SK-N-SH treated with all-trans-retinoic acid at 6 μM for 48 hours (cell line): ENCODE measurements around the gene VANGL1.

Experiments used
- ATAC-seq: fragments of 200-7000 bp; cut with Tn5 transposase; 3 replicates; pipeline ENCODE4 v1.9.1; 2020; ENCODE audit warnings: mild to moderate bottlenecking, moderate library complexity
- BACH2 ChIP-seq: fragments of 250-450 bp; sonication (Bioruptor Pico); IDR thresholded peaks from 2 replicates; pipeline ENCODE4 v1.9.0; 2021; ENCODE audit warnings: mild to moderate bottlenecking, borderline replicate concordance
- CSDC2 ChIP-seq: fragments of 250-450 bp; sonication (Bioruptor Pico); IDR thresholded peaks from 2 replicates; pipeline ENCODE4 v1.5.0; 2020; ENCODE audit warnings: mild to moderate bottlenecking, moderate library complexity
- ESRRG ChIP-seq: fragments of 250-450 bp; sonication (Bioruptor Pico); IDR thresholded peaks from 2 replicates; pipeline ENCODE4 v1.6.1; 2021; ENCODE audit warnings: mild to moderate bottlenecking
- GLIS3 ChIP-seq: fragments of 250-450 bp; sonication (Bioruptor Pico); IDR thresholded peaks from 2 replicates; pipeline ENCODE4 v1.5.0; 2020; ENCODE audit warnings: mild to moderate bottlenecking, moderate library complexity
- ISL1 ChIP-seq: fragments of 250-450 bp; sonication (Bioruptor Pico); IDR thresholded peaks from 2 replicates; pipeline ENCODE4 v2.1.2; 2022; ENCODE audit warnings: mild to moderate bottlenecking, moderate library complexity
- OSR1 ChIP-seq: fragments of 250-450 bp; sonication (Bioruptor Pico); IDR thresholded peaks from 2 replicates; pipeline ENCODE4 v1.8.0; 2022; ENCODE audit warnings: moderate library complexity, mild to moderate bottlenecking, inconsistent platforms
- PATZ1 ChIP-seq: fragments of 250-450 bp; sonication (Bioruptor Pico); IDR thresholded peaks from 2 replicates; pipeline ENCODE4 v1.8.0; 2020; ENCODE audit warnings: mild to moderate bottlenecking, moderate library complexity, borderline replicate concordance
- POU6F1 ChIP-seq: fragments of 250-450 bp; sonication (Bioruptor Pico); IDR thresholded peaks from 2 replicates; pipeline ENCODE4 v1.8.0; 2021; ENCODE audit warnings: low read depth, mild to moderate bottlenecking, moderate library complexity, borderline replicate concordance
- PPARA ChIP-seq: fragments of 250-450 bp; sonication (Bioruptor Pico); IDR thresholded peaks from 2 replicates; pipeline ENCODE4 v1.5.0; 2020; ENCODE audit warnings: mild to moderate bottlenecking, borderline replicate concordance
- RARB ChIP-seq: fragments of 250-450 bp; sonication (Bioruptor Pico); IDR thresholded peaks from 2 replicates; pipeline ENCODE4 v1.8.0; 2021; ENCODE audit warnings: mild to moderate bottlenecking, moderate library complexity
- SNAI2 ChIP-seq: fragments of 250-450 bp; sonication (Bioruptor Pico); IDR thresholded peaks from 2 replicates; pipeline ENCODE4 v1.5.0; 2020; ENCODE audit warnings: mild to moderate bottlenecking, moderate library complexity
- TCF4 ChIP-seq: fragments of 250-450 bp; sonication (Bioruptor Pico); IDR thresholded peaks from 2 replicates; pipeline ENCODE4 v1.8.0; 2021; ENCODE audit warnings: mild to moderate bottlenecking, moderate library complexity, borderline replicate concordance
- TOX ChIP-seq: fragments of 250-450 bp; sonication (Bioruptor Pico); IDR thresholded peaks from 2 replicates; pipeline ENCODE4 v1.8.0; 2021; ENCODE audit warnings: mild to moderate bottlenecking, moderate library complexity, borderline replicate concordance
- ZC3H10 ChIP-seq: fragments of 250-450 bp; sonication (Bioruptor Pico); IDR thresholded peaks from 2 replicates; pipeline ENCODE4 v1.5.1; 2021; ENCODE audit warnings: mild to moderate bottlenecking, moderate library complexity
- ZFP3 ChIP-seq: fragments of 250-450 bp; sonication (Bioruptor Pico); IDR thresholded peaks from 2 replicates; pipeline ENCODE4 v1.5.0; 2020; ENCODE audit warnings: mild to moderate bottlenecking, moderate library complexity
- ZFP30 ChIP-seq: fragments of 450-650 bp; formaldehyde crosslinking; IDR thresholded peaks from 2 replicates; pipeline ENCODE4 v1.5.0; 2022; ENCODE audit warnings: mild to moderate bottlenecking, moderate library complexity
- ZNF70 ChIP-seq: fragments of 450-650 bp; formaldehyde crosslinking; IDR thresholded peaks from 2 replicates; pipeline ENCODE4 v1.5.0; 2020; ENCODE audit warnings: mild to moderate bottlenecking, moderate library complexity
- ZNF8 ChIP-seq: fragments of 450-650 bp; formaldehyde crosslinking; IDR thresholded peaks from 2 replicates; pipeline ENCODE4 v1.5.0; 2020; ENCODE audit warnings: mild to moderate bottlenecking, moderate library complexity
- TF ChIP-seq, protein P1 (sequence below): fragments of 250-450 bp; sonication (Bioruptor Pico); IDR thresholded peaks from 2 replicates; pipeline ENCODE4 v1.5.1; 2020; ENCODE audit warnings: low read depth, mild to moderate bottlenecking, moderate library complexity
- TF ChIP-seq, protein P2 (sequence below): fragments of 250-450 bp; sonication (Bioruptor Pico); IDR thresholded peaks from 2 replicates; pipeline ENCODE4 v1.5.0; 2020; ENCODE audit warnings: mild to moderate bottlenecking, moderate library complexity
- TF ChIP-seq, protein P3 (sequence below): fragments of 250-450 bp; sonication (Bioruptor Pico); IDR thresholded peaks from 2 replicates; pipeline ENCODE4 v1.5.1; 2021; ENCODE audit warnings: mild to moderate bottlenecking, moderate library complexity

VANGL1 gene

DNA sequence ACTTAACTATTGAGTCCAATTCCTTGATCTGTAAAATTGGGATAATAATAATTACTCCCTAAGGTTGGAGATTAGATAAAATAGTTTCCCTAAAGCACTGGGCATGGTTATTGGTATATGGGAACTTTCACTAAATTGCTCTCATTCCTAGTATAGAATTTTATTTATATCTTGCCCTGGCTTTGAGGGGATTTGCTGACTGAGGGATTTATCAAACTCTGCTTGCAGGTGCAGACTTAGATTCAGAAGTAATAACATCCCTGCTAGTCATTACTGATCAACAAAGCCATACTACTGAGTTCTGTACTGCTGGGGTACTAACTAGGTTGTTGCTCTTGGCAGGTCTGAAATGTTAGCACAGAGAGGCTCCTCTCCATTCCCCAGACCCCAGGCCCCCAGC is 84.8 kb downstream of the VANGL1 start (continued):
- TF ChIP-seq ESRRG (CRISPR knock-in tag) (no peak), ZNF70 (no peak), BACH2 (CRISPR knock-in tag) (no peak)
- TF ChIP-seq, protein P1, sequence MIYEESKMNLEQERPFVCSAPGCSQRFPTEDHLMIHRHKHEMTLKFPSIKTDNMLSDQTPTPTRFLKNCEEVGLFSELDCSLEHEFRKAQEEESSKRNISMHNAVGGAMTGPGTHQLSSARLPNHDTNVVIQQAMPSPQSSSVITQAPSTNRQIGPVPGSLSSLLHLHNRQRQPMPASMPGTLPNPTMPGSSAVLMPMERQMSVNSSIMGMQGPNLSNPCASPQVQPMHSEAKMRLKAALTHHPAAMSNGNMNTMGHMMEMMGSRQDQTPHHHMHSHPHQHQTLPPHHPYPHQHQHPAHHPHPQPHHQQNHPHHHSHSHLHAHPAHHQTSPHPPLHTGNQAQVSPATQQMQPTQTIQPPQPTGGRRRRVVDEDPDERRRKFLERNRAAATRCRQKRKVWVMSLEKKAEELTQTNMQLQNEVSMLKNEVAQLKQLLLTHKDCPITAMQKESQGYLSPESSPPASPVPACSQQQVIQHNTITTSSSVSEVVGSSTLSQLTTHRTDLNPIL: no peak

- no peak for ATAC-seq
- TF ChIP-seq ESRRG (CRISPR knock-in tag): no peak
- TF ChIP-seq ZNF70: no peak
- TF ChIP-seq ZFP3 (CRISPR knock-in tag): no peak
- TF ChIP-seq, protein P1: no peak
- TF ChIP-seq ZC3H10 (CRISPR knock-in tag): no peak
- TF ChIP-seq CSDC2 (CRISPR knock-in tag): no peak
- no peak for TF ChIP-seq RARB
- TF ChIP-seq, protein P2, sequence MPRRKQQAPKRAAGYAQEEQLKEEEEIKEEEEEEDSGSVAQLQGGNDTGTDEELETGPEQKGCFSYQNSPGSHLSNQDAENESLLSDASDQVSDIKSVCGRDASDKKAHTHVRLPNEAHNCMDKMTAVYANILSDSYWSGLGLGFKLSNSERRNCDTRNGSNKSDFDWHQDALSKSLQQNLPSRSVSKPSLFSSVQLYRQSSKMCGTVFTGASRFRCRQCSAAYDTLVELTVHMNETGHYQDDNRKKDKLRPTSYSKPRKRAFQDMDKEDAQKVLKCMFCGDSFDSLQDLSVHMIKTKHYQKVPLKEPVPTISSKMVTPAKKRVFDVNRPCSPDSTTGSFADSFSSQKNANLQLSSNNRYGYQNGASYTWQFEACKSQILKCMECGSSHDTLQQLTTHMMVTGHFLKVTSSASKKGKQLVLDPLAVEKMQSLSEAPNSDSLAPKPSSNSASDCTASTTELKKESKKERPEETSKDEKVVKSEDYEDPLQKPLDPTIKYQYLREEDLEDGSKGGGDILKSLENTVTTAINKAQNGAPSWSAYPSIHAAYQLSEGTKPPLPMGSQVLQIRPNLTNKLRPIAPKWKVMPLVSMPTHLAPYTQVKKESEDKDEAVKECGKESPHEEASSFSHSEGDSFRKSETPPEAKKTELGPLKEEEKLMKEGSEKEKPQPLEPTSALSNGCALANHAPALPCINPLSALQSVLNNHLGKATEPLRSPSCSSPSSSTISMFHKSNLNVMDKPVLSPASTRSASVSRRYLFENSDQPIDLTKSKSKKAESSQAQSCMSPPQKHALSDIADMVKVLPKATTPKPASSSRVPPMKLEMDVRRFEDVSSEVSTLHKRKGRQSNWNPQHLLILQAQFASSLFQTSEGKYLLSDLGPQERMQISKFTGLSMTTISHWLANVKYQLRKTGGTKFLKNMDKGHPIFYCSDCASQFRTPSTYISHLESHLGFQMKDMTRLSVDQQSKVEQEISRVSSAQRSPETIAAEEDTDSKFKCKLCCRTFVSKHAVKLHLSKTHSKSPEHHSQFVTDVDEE (CRISPR knock-in tag): no peak
- no peak for TF ChIP-seq ZNF8 (CRISPR knock-in tag)
- TF ChIP-seq GLIS3 (CRISPR knock-in tag): no peak
- no peak for TF ChIP-seq BACH2 (CRISPR knock-in tag)
- no peak for TF ChIP-seq SNAI2 (CRISPR knock-in tag)
- TF ChIP-seq ISL1 (CRISPR knock-in tag): no peak
- TF ChIP-seq TOX (CRISPR knock-in tag): no peak
- no peak for TF ChIP-seq PPARA (CRISPR knock-in tag)
- TF ChIP-seq TCF4 (CRISPR knock-in tag): no peak
- no peak for TF ChIP-seq OSR1 (CRISPR knock-in tag)
- no peak for TF ChIP-seq ZFP30 (CRISPR knock-in tag)
- TF ChIP-seq POU6F1 (CRISPR knock-in tag): no peak
These were observed 86.0 kb downstream of the VANGL1 start for GRCh38 chr1:115727706-115728249.

DNA sequence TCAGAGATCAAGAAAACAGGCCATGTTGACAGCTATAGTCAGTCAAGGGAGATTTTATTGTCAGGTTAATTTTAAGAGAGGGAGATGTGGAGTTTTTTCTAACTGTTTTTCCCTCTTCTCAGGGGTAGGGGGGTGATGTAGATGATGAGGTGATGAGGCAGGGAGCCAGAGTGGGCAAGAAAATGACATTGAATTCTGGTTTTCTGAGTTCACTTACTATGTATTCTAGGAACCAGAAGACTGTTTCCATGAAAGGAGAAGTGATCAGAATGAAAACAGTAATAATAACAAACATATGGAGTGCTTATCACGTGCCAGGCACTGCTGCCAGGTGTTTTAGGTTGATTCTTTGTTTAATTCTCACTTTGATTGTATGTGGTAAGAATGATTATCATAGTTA is 86.6 kb downstream of the VANGL1 start:
- ATAC-seq: no peak
- no peak for TF ChIP-seq PATZ1
- TF ChIP-seq, protein P2 (CRISPR knock-in tag): no peak
- no peak for TF ChIP-seq ZNF8 (CRISPR knock-in tag)
- no peak for TF ChIP-seq POU6F1 (CRISPR knock-in tag)
- TF ChIP-seq ZC3H10 (CRISPR knock-in tag): no peak
- TF ChIP-seq TCF4 (CRISPR knock-in tag): no peak
- TF ChIP-seq CSDC2 (CRISPR knock-in tag): no peak
- TF ChIP-seq, protein P1: no peak
- TF ChIP-seq, protein P3, sequence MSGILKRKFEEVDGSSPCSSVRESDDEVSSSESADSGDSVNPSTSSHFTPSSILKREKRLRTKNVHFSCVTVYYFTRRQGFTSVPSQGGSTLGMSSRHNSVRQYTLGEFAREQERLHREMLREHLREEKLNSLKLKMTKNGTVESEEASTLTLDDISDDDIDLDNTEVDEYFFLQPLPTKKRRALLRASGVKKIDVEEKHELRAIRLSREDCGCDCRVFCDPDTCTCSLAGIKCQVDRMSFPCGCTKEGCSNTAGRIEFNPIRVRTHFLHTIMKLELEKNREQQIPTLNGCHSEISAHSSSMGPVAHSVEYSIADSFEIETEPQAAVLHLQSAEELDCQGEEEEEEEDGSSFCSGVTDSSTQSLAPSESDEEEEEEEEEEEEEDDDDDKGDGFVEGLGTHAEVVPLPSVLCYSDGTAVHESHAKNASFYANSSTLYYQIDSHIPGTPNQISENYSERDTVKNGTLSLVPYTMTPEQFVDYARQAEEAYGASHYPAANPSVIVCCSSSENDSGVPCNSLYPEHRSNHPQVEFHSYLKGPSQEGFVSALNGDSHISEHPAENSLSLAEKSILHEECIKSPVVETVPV (CRISPR knock-in tag): no peak
